BJ (cell line): ENCODE measurements around the gene OR8G5. TPM values are rescaled to one million over a fixed set of nuclear protein-coding genes. Genes with fewer than 3 reads are reported as not detected.

Source experiments
- CTCF ChIA-PET: fragments of 350-600 bp; formaldehyde crosslinking; extraction: SDS; loops from one replicate; lab custom pipeline; 2021; ENCODE audit warnings: antibody characterized with exemption, inconsistent platforms; lab: Yijun Ruan, JAX
- POLR2A ChIA-PET: fragments of 300-600 bp; sonication (Branson Sonifier 250); formaldehyde crosslinking; extraction: SDS; loops from one replicate; lab custom pipeline; 2021; ENCODE audit warnings: antibody characterized with exemption; lab: Charles Lee
- DNase-seq: peaks from one replicate; pipeline ENCODE4 v3.0.0-alpha.2; 2011; ENCODE audit warnings: low read depth
- H3K27me3 ChIP-seq: 2 replicates; pipeline ENCODE4 v1.6.0; 2011; ENCODE audit warnings: low read length; ENCODE audit not compliant: control insufficient read depth, insufficient read depth
- H3K36me3 ChIP-seq: 2 replicates; pipeline ENCODE4 v1.5.1; 2011; ENCODE audit warnings: low read length; ENCODE audit not compliant: control insufficient read depth, insufficient read depth
- H3K4me3 ChIP-seq: 2 replicates; pipeline ENCODE4 v1.5.1; 2011; ENCODE audit warnings: low read depth, mild to moderate bottlenecking, control low read depth, low read length
- CTCF ChIP-seq: IDR thresholded peaks from 2 replicates; pipeline ENCODE4 v1.5.1; 2011; ENCODE audit warnings: low read depth, mild to moderate bottlenecking, control low read depth, inconsistent platforms, low read length, moderate library complexity; ENCODE audit not compliant: insufficient read depth
- polyA plus RNA-seq: library from polyadenylated mRNA; depleted of rRNA; stranded (reverse); fragments of >200 nt; gene quantifications from 2 replicates; pipeline ENCODE4 v1.2.3, GENCODE V29; 2011; rRNA removed

OR8G5 gene
- polyA plus RNA-seq, 1 experiment: not detected

- DNase-seq: no peak
- Histone ChIP-seq H3K36me3 (no peaks in the 10 kb centered on the region), H3K27me3 (no peaks in the 10 kb centered on the region), H3K4me3 (no peak within 1 kb of the TSS)
- ChIA-PET POLR2A (no interaction called here), CTCF (no interaction called here)
- no peak for TF ChIP-seq CTCF
Observed at GRCh38 chr11:124313849-124314248, 57.7 kb downstream of the OR8G5 start, which contains the start of gene OR8D1. OR8D1 (minus strand) TSS chr11:124313949; CDS start chr11:124310766, 3,183 bp downstream.

GRCh38 chr11:124315052-124315451 lies 58.9 kb downstream of the OR8G5 start:
- ChIA-PET CTCF (no interaction called here), POLR2A (no interaction called here)
- Histone ChIP-seq H3K4me3 (no peak overlapping the region), H3K36me3 (no peaks in the 10 kb centered on the region), H3K27me3 (no peaks in the 10 kb centered on the region)
- no peak for TF ChIP-seq CTCF
- no peak for DNase-seq

Other genes starting within 250 kb of the OR8G5 start
- not detected in 2 replicates for gene OR10G4, start 243.4 kb upstream of the OR8G5 start, polyA plus RNA-seq
- not detected in 2 replicates for gene OR10G9, start 233.4 kb upstream of the OR8G5 start, polyA plus RNA-seq
- gene OR10G8, start 229.6 kb upstream of the OR8G5 start, polyA plus RNA-seq: not detected in 2 replicates
- not detected in 2 replicates for gene OR10G7, start 215.1 kb upstream of the OR8G5 start, polyA plus RNA-seq
- gene VWA5A, start 140.9 kb upstream of the OR8G5 start, polyA plus RNA-seq: 6.8 and 7.1 TPM in 2 replicates
- gene OR10D3, start 73.0 kb upstream of the OR8G5 start, polyA plus RNA-seq: not detected in 2 replicates
- not detected in 2 replicates for gene OR8G1, start 15.3 kb upstream of the OR8G5 start, polyA plus RNA-seq
- not detected in 2 replicates for gene OR8D1, start 57.6 kb downstream of the OR8G5 start, polyA plus RNA-seq
- not detected in 2 replicates for gene OR8D2, start 63.8 kb downstream of the OR8G5 start, polyA plus RNA-seq
- not detected in 2 replicates for gene OR8B2, start 128.1 kb downstream of the OR8G5 start, polyA plus RNA-seq
- not detected in 2 replicates for gene OR8B3, start 142.6 kb downstream of the OR8G5 start, polyA plus RNA-seq
- gene OR8B4, start 168.5 kb downstream of the OR8G5 start, polyA plus RNA-seq: not detected in 2 replicates
- not detected in 2 replicates for gene OR8B8, start 189.3 kb downstream of the OR8G5 start, polyA plus RNA-seq